ENCODE results near the gene NFRKB.

GRCh38 chr11:129884581-129884980, 10.8 kb downstream of the NFRKB start:
- TF ChIP-seq OSR1 (CRISPR knock-in tag; IDR thresholded peaks at IDR 0.05), result no peak
- no peak for TF ChIP-seq SNAI2 (CRISPR knock-in tag; IDR thresholded peaks at IDR 0.05)
- no peak for TF ChIP-seq CSRNP3 (CRISPR knock-in tag; IDR thresholded peaks at IDR 0.05)
- no peak for TF ChIP-seq ESRRG (CRISPR knock-in tag; IDR thresholded peaks at IDR 0.05)
- TF ChIP-seq TCF4 (CRISPR knock-in tag; IDR thresholded peaks at IDR 0.05; ENCODE audit: borderline replicate concordance), result no peak
- TF ChIP-seq RARB (CRISPR knock-in tag; IDR thresholded peaks at IDR 0.05), result no peak
- TF ChIP-seq, protein P1, sequence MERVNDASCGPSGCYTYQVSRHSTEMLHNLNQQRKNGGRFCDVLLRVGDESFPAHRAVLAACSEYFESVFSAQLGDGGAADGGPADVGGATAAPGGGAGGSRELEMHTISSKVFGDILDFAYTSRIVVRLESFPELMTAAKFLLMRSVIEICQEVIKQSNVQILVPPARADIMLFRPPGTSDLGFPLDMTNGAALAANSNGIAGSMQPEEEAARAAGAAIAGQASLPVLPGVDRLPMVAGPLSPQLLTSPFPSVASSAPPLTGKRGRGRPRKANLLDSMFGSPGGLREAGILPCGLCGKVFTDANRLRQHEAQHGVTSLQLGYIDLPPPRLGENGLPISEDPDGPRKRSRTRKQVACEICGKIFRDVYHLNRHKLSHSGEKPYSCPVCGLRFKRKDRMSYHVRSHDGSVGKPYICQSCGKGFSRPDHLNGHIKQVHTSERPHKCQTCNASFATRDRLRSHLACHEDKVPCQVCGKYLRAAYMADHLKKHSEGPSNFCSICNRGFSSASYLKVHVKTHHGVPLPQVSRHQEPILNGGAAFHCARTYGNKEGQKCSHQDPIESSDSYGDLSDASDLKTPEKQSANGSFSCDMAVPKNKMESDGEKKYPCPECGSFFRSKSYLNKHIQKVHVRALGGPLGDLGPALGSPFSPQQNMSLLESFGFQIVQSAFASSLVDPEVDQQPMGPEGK (CRISPR knock-in tag; IDR thresholded peaks at IDR 0.05; ENCODE audit: borderline replicate concordance), result no peak
- TF ChIP-seq, protein P2, sequence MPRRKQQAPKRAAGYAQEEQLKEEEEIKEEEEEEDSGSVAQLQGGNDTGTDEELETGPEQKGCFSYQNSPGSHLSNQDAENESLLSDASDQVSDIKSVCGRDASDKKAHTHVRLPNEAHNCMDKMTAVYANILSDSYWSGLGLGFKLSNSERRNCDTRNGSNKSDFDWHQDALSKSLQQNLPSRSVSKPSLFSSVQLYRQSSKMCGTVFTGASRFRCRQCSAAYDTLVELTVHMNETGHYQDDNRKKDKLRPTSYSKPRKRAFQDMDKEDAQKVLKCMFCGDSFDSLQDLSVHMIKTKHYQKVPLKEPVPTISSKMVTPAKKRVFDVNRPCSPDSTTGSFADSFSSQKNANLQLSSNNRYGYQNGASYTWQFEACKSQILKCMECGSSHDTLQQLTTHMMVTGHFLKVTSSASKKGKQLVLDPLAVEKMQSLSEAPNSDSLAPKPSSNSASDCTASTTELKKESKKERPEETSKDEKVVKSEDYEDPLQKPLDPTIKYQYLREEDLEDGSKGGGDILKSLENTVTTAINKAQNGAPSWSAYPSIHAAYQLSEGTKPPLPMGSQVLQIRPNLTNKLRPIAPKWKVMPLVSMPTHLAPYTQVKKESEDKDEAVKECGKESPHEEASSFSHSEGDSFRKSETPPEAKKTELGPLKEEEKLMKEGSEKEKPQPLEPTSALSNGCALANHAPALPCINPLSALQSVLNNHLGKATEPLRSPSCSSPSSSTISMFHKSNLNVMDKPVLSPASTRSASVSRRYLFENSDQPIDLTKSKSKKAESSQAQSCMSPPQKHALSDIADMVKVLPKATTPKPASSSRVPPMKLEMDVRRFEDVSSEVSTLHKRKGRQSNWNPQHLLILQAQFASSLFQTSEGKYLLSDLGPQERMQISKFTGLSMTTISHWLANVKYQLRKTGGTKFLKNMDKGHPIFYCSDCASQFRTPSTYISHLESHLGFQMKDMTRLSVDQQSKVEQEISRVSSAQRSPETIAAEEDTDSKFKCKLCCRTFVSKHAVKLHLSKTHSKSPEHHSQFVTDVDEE (CRISPR knock-in tag; IDR thresholded peaks at IDR 0.05), result no peak
- TF ChIP-seq CSDC2 (CRISPR knock-in tag; IDR thresholded peaks at IDR 0.05), result no peak
- TF ChIP-seq BACH2 (CRISPR knock-in tag; IDR thresholded peaks at IDR 0.05; ENCODE audit: borderline replicate concordance), result no peak

All from SK-N-SH treated with all-trans-retinoic acid at 6 μM for 48 hours (cell line).